T-helper 1 cell treated with Interleukin-12 subunit alpha and Interleukin-12 subunit beta and Interleukin-4 antibody, amounts not matched to agents 30 ng/mL and 1 ng/mL, for 36 hours (primary cell): Measurements from ENCODE around the gene NAGA. TPM values are rescaled to one million over a fixed set of nuclear protein-coding genes. Genes with fewer than 3 reads are reported as not detected.

ENCODE experiments used
- intact Hi-C: fragments of 100-400 bp; cut with micrococcal nuclease; formaldehyde crosslinking; loops from one replicate; pipeline ENCODE4 v1.15.1; 2024
- total RNA-seq: library from RNA; stranded (reverse); gene quantifications from 2 replicates; pipeline ENCODE4 v1.2.3, GENCODE V29; 2022

Gene NAGA
- total RNA-seq, 1 donor from 2014 or later: 44.2 TPM

DNA sequence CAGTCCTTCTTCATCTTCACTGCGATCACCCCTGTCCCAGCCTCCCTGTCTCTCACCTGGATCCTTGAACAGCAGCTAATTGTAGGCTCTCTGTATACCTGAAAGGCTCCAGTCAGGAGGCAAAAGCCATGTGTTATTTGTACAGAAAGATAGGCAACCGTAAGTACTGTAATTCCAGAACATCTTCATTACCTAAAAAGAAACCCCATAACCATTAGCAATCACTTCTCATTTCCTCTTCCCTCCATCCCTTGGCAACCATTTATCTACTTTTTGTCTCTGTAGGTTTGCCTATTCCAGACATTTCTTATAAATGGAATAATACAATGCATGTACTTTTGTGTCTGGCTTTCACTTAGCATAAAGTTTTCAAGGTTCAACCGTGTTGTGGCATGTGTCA lies 17.8 kb downstream of the NAGA start:
- intact Hi-C loops: no loop called here

DNA sequence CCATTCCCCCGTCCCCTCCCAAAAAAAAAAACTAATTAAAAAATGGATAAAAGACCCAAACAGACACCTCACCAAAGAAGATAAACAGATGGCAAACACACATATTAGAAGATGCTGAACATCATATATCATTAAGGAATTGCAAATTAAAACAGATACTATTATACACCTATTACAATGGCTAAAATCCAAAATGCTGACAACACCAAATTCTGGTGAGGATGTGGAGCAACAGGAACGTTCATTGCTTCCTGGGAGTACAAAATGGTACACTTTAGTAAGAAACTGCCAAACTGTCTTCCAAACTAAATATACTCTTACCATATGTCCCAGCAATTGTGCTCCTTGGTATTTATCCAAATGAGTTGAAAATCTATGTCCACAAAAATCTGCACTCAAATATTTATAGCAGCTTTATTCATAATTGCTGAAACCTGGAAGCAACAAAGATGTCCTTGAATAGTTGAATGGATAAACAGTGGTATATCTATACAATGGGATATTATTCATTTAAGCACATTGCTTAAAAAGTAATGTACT lies 19.9 kb downstream of the NAGA start:
- intact Hi-C loops: no loop called here

DNA sequence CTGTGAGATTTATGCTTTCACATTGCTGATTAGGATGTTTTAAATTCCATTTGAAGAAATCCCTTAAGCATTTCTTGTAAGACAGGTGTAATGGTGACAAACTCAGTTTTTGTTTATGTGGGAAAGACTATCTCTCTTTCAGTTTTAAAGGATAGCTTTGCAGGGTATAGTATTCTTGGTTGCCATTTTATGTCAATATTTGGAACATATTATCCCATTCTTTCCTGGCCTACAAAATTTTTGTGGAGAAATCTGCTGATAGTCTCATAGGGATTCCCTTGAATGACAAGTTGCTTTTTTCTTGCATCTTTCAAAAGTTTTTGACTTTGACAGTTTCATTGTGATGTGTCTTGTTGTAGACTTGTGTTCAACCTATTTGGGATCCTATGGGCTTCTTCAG lies 28.8 kb downstream of the NAGA start:
- intact Hi-C loops: no loop called here

DNA sequence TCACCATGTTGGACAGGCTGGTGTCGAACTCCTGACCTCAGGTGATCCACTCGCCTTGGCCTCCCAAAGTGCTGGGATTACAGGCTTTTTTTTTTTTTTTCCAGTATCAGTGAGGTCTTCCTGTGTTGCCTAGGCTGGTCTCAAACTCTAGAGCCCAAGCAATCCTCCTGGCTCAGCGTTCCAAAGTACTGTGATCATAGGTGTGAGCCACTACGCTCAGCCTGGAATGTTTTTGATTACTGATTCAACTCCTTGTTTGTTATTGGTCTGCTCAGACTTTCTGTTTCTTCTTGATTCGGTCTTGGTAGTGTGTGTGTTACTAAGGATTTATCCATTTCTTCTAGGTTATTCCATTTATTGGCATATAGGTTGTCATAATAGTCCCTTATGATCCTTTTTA lies 31.3 kb downstream of the NAGA start:
- intact Hi-C loops: no loop called here

DNA sequence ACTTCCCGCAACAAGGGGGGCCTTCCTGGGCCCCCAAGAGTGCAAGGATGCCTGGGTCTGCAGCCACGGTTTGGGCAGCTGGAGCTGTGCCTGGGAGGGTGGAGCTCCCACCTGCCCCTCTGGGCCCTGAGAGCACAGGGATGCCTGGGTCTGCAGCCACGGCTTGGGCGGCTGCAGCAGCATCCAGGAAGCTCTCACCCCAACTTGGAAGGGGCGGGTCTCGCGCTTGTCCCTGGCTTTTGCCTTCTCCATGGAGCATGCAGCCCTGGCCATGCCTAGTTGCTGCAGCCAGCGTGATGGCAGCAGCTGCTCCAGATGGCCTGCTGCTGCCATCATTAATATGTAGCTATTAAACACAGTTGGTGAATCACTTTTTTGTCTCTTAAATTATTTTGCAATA lies 35.4 kb downstream of the NAGA start:
- intact Hi-C loops: no loop called here

DNA sequence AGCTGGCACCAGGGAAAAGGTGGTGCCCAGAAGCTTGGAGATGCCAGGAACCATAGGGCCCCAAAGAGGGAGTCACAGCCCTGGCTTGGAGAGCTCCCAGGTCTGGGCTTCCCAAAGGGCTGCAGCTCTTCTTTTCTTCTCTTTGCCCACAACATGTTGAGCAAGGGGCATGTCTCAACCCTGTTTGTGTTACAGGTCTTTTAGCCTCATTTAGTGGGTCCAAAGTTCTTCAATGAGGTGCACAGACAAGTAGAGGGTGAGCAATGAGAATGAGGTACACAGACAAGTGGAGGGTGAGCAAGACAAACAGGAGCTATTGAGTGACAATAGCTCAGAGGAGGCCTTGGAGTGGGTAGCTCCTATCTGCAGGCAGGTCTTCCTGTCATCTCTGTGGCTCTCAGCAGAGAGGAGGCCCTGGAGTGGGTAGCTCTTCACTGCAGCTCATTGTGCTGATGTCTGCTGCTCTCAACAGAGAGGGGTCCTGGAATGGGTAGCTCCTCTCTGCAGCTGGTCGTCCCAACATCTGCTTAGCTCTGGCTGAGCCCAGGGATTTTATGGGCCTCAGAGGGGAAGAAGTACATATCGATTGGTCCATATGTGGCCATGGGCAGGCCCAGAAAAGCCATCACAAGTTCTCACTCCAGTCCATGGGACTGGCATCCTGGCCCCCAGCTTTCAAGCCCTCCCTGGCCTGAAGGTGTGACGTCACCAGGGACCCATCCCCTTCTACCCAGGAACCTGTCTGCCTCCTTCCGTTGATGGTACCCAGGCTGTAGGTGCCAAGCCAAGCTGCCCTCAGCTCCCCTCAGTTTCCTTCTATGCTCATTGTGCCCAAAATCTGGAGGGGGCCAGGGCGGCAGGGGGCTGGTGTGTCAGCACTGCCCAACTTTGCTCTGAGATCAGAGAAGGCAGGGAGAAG lies 37.1 kb downstream of the NAGA start:
- intact Hi-C loops: no loop called here

DNA sequence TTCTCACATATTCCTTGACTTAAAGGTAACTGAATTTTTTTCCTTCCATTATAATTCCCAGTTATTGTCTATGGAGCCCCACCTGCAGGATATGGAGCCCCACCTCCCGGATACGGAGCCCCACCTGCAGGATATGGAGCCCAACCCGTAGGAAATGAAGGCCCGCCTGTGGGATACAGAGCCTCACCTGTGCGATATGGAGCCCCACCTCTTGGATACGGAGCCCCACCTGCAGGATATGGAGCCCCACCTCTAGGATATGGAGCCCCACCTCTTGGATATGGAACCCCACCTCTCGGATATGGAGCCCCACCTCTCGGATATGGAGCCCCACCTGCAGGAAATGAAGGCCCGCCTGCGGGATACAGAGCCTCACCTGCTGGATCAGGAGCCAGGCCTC lies 43.9 kb downstream of the NAGA start:
- intact Hi-C loops: no loop called here

DNA sequence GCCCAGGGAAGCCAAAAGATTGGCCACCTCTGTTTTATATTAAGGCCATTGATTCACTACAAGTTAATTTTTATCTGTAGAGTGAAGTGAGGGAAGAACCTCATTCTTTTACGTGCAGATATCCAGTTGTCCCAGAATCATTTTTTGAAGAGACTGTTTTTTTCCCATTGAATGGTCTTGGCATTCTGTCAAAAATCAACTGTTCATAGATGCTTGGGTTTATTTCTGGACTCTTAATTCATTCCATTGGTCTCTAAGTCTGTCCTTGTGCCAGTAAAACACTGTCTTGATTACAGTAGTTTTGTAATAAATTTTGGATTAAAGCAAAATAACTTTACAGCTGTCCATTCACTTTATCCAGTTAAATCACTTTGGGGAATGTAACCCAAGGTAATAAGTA lies 45.2 kb downstream of the NAGA start:
- intact Hi-C loops: no loop called here

DNA sequence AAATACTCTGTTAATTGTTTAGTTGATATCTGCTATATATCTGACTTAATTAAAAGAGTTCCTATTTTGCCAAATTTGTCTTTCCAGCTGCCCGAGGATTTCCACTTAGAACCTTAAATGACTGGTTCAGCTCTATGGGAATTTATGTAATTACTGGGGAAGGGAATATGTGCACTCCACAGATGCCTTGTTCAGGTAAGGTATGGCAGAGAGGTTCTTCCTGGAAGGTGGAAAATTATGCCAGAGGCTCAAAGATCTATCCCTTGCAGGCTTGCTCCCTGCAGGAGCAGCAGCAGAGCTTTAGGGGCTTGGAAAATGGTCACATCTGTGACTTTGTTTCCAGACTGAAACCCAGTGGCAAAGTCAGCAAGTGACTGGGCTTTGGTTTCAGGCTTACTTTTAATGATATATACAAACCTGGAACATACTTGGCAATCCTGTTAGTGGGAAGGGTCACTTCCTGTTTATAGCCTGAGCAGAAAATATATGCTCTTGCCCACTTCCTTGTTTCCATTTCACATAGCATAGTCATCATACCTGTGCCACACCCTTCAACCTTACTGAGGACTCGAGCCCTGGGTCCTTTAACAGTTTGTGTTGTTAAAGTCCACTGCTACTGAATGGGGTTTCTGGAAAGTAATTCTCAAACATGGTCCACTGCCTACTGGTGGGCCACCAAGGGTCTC lies 48.3 kb downstream of the NAGA start:
- intact Hi-C loops: loop anchor here (1.0 to 5.0 kb wide), 2 partner anchors 9 to 35 kb away; no protein-coding TSS in a partner anchor

DNA sequence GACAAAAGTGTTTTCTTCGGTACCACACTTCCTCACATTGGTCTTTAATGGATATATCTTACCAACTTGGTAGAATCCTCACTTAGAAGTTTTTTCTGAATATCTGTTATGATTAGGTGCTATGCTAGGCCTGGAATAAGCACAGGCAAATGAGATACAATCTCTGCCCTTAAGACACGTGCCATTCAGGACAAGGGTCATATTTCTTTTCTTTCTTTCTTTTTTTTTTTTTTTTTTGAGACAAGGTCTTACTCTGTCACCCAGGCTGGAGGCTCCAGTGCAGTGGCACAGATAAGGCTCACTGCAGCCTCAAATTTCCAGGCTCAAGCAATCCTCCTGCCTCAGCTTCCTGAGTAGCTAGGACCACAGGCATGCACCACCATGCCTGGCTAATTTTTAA lies 49.0 kb downstream of the NAGA start:
- intact Hi-C loops: loop anchor here (5.0 kb wide), 1 partner anchor 36 kb away; no protein-coding TSS in a partner anchor

DNA sequence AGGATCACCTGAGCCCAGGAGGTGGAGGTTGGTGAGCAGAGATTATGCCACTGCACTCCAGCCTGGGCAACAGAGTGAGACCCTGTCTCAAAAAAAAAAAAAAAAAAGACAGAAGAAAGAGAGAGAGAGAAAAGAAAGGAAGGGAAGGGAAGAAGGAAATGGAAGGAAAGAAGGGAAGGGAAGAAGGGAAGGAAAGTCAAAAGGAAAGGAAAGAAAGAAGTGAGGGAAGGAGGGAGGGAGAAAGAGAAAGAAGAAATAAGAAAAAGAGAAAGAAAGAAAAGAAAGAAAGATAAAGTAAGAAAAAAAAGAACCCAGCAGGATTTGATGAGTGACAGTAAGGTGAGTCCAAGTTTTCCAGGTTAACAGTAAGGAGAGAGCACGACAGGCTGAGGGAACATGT lies 52.4 kb downstream of the NAGA start:
- intact Hi-C loops: no loop called here

DNA sequence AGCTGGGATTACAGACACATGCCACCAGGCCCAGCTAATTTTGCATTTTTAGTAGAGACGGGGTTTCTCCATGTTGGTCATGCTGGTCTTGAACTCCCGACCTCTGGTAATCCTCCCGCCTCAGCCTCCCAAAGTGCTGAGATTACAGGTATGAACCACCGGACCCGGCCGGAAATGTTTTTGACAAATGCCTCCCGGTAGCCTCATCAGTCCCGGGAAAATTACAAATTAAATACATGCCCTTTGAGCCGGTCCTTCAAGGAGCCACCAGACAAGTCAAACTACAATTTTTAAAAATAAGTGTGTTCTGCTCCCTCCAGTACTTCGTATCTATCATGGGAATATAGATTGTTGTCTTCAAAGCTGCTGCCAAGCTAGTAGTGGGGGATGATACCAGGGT lies 54.5 kb downstream of the NAGA start:
- intact Hi-C loops: no loop called here

DNA sequence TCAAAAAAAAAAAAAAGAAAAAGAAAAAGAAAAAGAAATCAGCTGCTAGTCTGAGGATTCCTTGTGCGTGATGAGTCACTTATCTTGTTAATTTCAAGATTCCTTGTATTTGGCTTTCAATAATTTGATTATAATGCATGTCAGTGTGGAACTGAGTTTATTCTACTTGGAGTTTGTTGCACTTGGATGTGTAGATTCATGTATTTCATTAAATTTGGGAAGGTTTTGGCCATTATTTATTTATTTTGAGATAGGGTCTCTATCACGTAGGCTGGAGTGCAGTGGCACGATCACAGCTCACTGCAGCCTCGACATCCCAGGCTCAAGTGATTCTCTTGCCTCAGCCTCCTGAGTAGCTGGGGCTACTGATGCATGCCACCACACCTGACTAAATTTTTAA lies 57.2 kb downstream of the NAGA start:
- intact Hi-C loops: no loop called here

DNA sequence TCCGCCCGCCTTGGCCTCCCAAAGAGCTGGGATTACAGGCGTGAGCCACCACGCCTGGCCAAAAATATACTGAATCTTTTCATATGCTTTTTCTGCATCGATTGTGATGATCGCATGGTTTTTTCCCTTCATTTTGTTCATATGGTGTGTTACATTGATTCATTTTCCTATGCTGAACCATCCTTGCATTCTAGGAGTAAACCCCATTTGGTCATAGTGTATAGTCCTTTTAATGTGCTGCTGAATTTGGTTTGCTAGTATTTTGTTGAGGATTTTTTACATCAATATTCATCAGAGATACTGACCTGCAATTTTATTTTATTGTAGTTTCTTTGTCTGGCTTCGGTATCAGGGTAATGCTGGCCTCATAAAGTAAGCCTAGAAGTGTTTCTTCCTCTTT lies 59.8 kb downstream of the NAGA start:
- intact Hi-C loops: no loop called here

Other genes with a start within 250 kb of the NAGA start
- 156 and 160 TPM in 2 replicates for gene SREBF2, start 237.7 kb downstream of the NAGA start, total RNA-seq
- gene SHISA8, start 155.7 kb downstream of the NAGA start, total RNA-seq: 0.90 and 1.2 TPM in 2 replicates
- gene TNFRSF13C, start 144.0 kb downstream of the NAGA start, total RNA-seq: 1.1 and 1.7 TPM in 2 replicates
- 50.5 and 53.5 TPM in 2 replicates for gene CENPM, start 123.7 kb downstream of the NAGA start, total RNA-seq
- 7.2 and 8.2 TPM in 2 replicates for gene SEPTIN3, start 101.4 kb downstream of the NAGA start, total RNA-seq
- gene WBP2NL, start 72.0 kb downstream of the NAGA start, total RNA-seq: 2.9 and 3.5 TPM in 2 replicates
- 4.0 and 4.7 TPM in 2 replicates for gene PHETA2, start 3.4 kb upstream of the NAGA start, total RNA-seq
- 82.5 and 85.9 TPM in 2 replicates for gene SMDT1, start 8.9 kb upstream of the NAGA start, total RNA-seq
- 71.0 and 73.7 TPM in 2 replicates for gene NDUFA6, start 20.0 kb upstream of the NAGA start, total RNA-seq
- gene CYP2D6, start 60.0 kb upstream of the NAGA start, total RNA-seq: 6.5 and 7.0 TPM in 2 replicates
- gene TCF20, start 199.8 kb upstream of the NAGA start, total RNA-seq: 83.0 and 84.4 TPM in 2 replicates